T-cell (primary cell): ENCODE data around the gene CDC42BPA. TPM values are rescaled to one million over a fixed set of nuclear protein-coding genes. Genes with fewer than 3 reads are reported as not detected.

Experiments
- ATAC-seq, 4 experiments: fragments of 200-7000 bp in 3 of 4; fragments of 150-1000 bp in 1 of 4; cut with Tn5 transposase; replicated peaks in 1 of 4; 1 replicate in 3 of 4; 2 replicates in 1 of 4; pipeline ENCODE4 v1.10.0; 2021; ENCODE audit warnings: moderate library complexity in 3 of 4, mild to moderate bottlenecking in 2 of 4, moderate number of reproducible peaks in 1 of 4
- CTCF ChIA-PET, 2 donors: fragments of 300-600 bp; sonication (Branson Sonifier 250); formaldehyde crosslinking; loops; one replicate each; lab custom pipeline; 2022; ENCODE audit warnings: antibody characterized with exemption in 2 of 2; lab: Charles Lee
- POLR2A ChIA-PET, 2 donors: fragments of 300-600 bp; sonication (Branson Sonifier 250); formaldehyde crosslinking; loops; one replicate each; lab custom pipeline; 2022; ENCODE audit warnings: antibody characterized with exemption in 2 of 2; lab: Charles Lee
- DNase-seq, 35 experiments: peaks; one replicate each; pipeline versions ENCODE4 v3.0.0 to v3.0.0-alpha.2; 2013 to 2023
- H3K27ac ChIP-seq: one replicate; pipeline ENCODE4 v1.5.1; 2013; ENCODE audit warnings: low read length
- H3K27me3 ChIP-seq, 2 experiments: replicated peaks in 1 of 2; 1 replicate in 1 of 2; 2 replicates in 1 of 2; pipeline versions ENCODE4 v1.6.1 to v1.7.0; 2013; ENCODE audit warnings: low read length in 1 of 2, mixed read lengths in 1 of 2; ENCODE audit not compliant: control insufficient read depth in 2 of 2, insufficient read depth in 2 of 2; ENCODE audit errors: extremely low read depth in 1 of 2
- H3K36me3 ChIP-seq, 2 donors: 1 replicate in 1 of 2; 2 replicates in 1 of 2; pipeline versions ENCODE4 v1.6.1 to v1.7.0; 2013; ENCODE audit warnings: low read length in 1 of 2; ENCODE audit not compliant: control insufficient read depth in 2 of 2, insufficient read depth in 1 of 2; ENCODE audit errors: extremely low read depth in 1 of 2
- H3K4me1 ChIP-seq, 2 experiments: 1 replicate in 1 of 2; 2 replicates in 1 of 2; pipeline versions ENCODE4 v1.6.1 to v1.7.0; 2013; ENCODE audit warnings: low read length in 2 of 2, mixed read lengths in 1 of 2; ENCODE audit not compliant: insufficient read depth in 2 of 2, control insufficient read depth in 1 of 2; ENCODE audit errors: extremely low read depth in 1 of 2
- H3K4me3 ChIP-seq, 2 donors: 1 replicate in 1 of 2; 2 replicates in 1 of 2; pipeline versions ENCODE4 v1.5.1 to v1.7.0; 2013; ENCODE audit warnings: mild to moderate bottlenecking in 2 of 2, low read length in 1 of 2, moderate library complexity in 1 of 2; ENCODE audit not compliant: control insufficient read depth in 1 of 2; ENCODE audit errors: extremely low read depth in 1 of 2
- H3K9me3 ChIP-seq: 2 replicates; pipeline ENCODE4 v1.7.0; 2013
- H3K27ac Mint-ChIP-seq, 2 donors: one replicate each; pipeline ENCODE4 v1.8.0; 2020 to 2021; ENCODE audit warnings: mild to moderate bottlenecking in 2 of 2, mixed read lengths in 2 of 2
- H3K27me3 Mint-ChIP-seq, 2 donors: one replicate each; pipeline ENCODE4 v1.8.0; 2021 to 2022; ENCODE audit warnings: mixed read lengths in 2 of 2
- H3K36me3 Mint-ChIP-seq: one replicate; pipeline ENCODE4 v1.8.0; 2021; ENCODE audit warnings: mixed read lengths
- H3K4me1 Mint-ChIP-seq, 3 donors: one replicate each; pipeline ENCODE4 v1.8.0; 2020 to 2022; ENCODE audit warnings: mixed read lengths in 3 of 3, mild to moderate bottlenecking in 1 of 3
- H3K4me3 Mint-ChIP-seq, 3 donors: one replicate each; pipeline ENCODE4 v1.8.0; 2020 to 2022; ENCODE audit warnings: mild to moderate bottlenecking in 3 of 3, mixed read lengths in 3 of 3, moderate library complexity in 3 of 3
- H3K9me3 Mint-ChIP-seq, 3 donors: one replicate each; pipeline ENCODE4 v1.8.0; 2020 to 2022; ENCODE audit warnings: mixed read lengths in 3 of 3
- WGBS: methylation state at CpG from one replicate; pipeline ENCODE4 v1.1.5; 2013; ENCODE audit warnings: missing lambda C conversion rate; ENCODE audit not compliant: insufficient coverage; 5-methylcytosine and 5-hydroxymethylcytosine counted together
- total RNA-seq, 35 experiments: library from RNA in 6 of 35; stranded (reverse) in 6 of 35; fragments of 120-200 nt in 1 of 35; gene quantifications; one replicate each; pipeline versions ENCODE4 v1.2.1 to v1.2.4 and lab custom pipeline; 2013 to 2026

CDC42BPA gene
- total RNA-seq, 5 donors from 2014 or later (not counting 1 experiment from before 2014, with no cell fraction given), result 0.33 to 1.6 (median 0.86) TPM

DNA sequence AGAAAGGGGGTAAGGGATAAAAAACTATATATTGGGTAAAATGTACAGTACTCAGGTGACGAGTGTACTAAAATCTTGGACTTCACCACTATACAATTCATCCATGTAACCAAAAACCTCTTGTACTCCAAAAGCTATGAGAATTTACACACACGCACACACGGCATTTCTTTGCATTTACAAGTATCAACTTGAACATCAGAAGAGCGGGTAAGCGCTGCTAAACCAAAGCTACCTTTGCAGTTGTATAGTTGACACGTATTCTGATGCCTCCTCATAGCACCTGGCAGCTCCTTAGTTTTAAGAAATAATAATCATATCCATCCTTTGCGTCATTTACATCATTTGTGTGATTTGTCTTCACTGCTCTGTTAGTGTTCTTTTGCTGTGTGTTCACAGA lies 17.6 kb downstream of the CDC42BPA start:
- no peak overlapping the region for H3K27ac ChIP-seq
- H3K4me3 Mint-ChIP-seq, result no peak overlapping the region
- no peaks in the 10 kb centered on the region for H3K36me3 ChIP-seq
- ATAC-seq (no peak), DNase-seq (no peak)
- no peaks in the 10 kb centered on the region for H3K36me3 Mint-ChIP-seq
- no peaks in the 10 kb centered on the region for H3K9me3 ChIP-seq
- H3K9me3 Mint-ChIP-seq, result no peaks in the 10 kb centered on the region
- H3K27me3 Mint-ChIP-seq, result peaks cover 8 to 12% of the 10 kb centered on the region in 2 donors
- POLR2A ChIA-PET, result no interaction called here
- H3K27ac Mint-ChIP-seq, result no peak overlapping the region
- no peaks in the 10 kb centered on the region for H3K4me1 ChIP-seq
- no peak overlapping the region for H3K4me3 ChIP-seq
- 95% methylated on average over 4 of the region's 7 CpGs for WGBS
- peaks cover 0 to 4% of the 10 kb centered on the region in 2 experiments for H3K27me3 ChIP-seq
- CTCF ChIA-PET, result interaction anchor here in 1 of 2 donors (0.9 kb wide), 1 partner anchor 13 kb away, joined by 3 read pairs; no protein-coding TSS in a partner anchor
- no peaks in the 10 kb centered on the region for H3K4me1 Mint-ChIP-seq

DNA sequence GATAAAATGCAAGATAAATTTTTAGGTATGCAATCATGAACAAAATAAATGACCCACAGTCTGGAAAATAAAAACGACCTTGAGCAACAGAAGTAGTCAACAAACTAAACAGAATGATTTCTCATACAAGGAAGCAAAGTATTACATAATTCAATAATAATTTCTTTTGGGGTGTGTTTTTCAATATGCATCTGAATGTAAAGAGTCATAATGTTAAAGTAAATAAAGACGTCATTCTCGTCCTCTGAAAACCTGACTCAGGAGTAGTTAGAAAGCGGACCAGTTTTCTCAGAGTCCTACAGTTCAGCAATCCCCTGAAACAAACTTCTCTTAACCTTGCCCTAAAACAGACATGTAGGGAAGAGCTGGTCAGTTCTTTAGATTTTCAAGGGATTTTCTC lies 18.6 kb downstream of the CDC42BPA start:
- CTCF ChIA-PET, result no interaction called here
- POLR2A ChIA-PET, result no interaction called here

DNA sequence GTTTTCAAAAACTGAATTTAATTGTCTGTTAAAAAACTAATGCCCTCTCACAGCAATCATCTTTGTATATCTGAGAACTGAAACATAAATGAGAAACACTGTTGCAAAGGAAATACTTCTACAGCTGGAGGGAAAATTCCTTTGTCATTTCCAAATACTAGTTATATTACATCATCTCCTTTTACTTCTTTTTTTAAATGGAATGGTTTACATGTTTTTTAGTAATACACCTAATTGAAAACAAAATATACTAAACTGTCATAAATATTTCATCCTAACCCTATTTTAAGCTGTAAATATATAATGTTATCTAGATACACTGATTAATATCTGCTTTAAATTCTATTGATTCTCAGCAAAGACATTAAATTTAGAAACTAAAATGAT lies 19.1 kb downstream of the CDC42BPA start:
- Mint-ChIP-seq H3K27me3 (peaks cover 9 to 12% of the 10 kb centered on the region in 2 donors), H3K9me3 (no peaks in the 10 kb centered on the region), H3K27ac (no peak overlapping the region), H3K4me3 (no peak overlapping the region), H3K36me3 (no peaks in the 10 kb centered on the region), H3K4me1 (no peaks in the 10 kb centered on the region)
- ChIA-PET CTCF (no interaction called here), POLR2A (no interaction called here)
- no peak for DNase-seq
- H3K4me3 ChIP-seq, result no peak overlapping the region
- no peaks in the 10 kb centered on the region for H3K9me3 ChIP-seq
- no peak overlapping the region for H3K27ac ChIP-seq
- H3K36me3 ChIP-seq, result no peaks in the 10 kb centered on the region
- peaks cover 0 to 10% of the 10 kb centered on the region in 2 experiments for H3K27me3 ChIP-seq
- no peak for ATAC-seq
- no peaks in the 10 kb centered on the region for H3K4me1 ChIP-seq

More for the DNA sequence above, 18.6 kb downstream of the CDC42BPA start:
- Mint-ChIP-seq H3K9me3 (no peaks in the 10 kb centered on the region), H3K4me3 (no peak overlapping the region), H3K36me3 (no peaks in the 10 kb centered on the region), H3K4me1 (no peaks in the 10 kb centered on the region), H3K27ac (no peak overlapping the region), H3K27me3 (peaks cover 8 to 12% of the 10 kb centered on the region in 2 donors)
- H3K4me3 ChIP-seq, result no peak overlapping the region
- no peaks in the 10 kb centered on the region for H3K9me3 ChIP-seq
- WGBS, result no CpG with 5 or more reads among the region's 4 CpGs
- no peaks in the 10 kb centered on the region for H3K36me3 ChIP-seq
- no peak for ATAC-seq
- DNase-seq, result no peak
- H3K27me3 ChIP-seq, result peaks cover 0 to 10% of the 10 kb centered on the region in 2 experiments
- H3K4me1 ChIP-seq, result no peaks in the 10 kb centered on the region
- H3K27ac ChIP-seq, result no peak overlapping the region

DNA sequence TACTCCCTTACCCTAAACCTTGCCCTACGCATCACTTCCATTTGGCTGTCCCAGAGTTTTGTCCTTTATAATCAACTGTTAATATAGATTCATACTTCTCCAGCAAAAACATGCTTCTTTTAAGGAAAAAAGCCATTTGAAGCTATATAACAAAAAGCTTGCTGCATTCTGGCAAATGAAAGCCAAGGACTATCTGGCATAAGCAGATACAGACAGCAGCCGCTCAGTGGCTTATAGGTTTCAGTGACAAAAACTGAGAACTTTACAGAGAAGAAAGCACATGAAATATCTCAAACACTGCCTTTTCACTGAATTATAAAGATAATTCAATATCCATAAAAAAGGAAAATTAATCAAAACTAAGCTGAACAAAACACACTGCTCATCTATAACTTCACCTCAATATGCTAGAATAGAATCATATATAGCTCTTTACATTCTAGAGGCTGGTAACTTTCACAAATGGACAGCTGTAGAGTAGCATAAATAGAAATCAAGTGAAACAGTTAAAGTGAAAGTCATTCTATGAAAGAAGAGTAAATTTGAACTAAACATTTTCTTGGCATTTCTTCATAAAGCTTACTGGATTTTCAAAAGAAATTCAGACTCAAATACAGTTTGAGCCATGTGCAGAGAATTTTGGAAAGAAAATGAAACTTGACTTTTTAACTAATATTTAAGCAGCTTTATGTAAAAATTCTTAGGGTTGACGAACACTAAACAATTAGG lies 19.6 kb downstream of the CDC42BPA start:
- H3K36me3 Mint-ChIP-seq, result no peaks in the 10 kb centered on the region
- no peaks in the 10 kb centered on the region for H3K4me1 Mint-ChIP-seq
- no peak overlapping the region for H3K27ac Mint-ChIP-seq
- H3K27me3 Mint-ChIP-seq, result peaks cover 9 to 12% of the 10 kb centered on the region in 2 donors
- DNase-seq (no peak), ATAC-seq (no peak)
- H3K9me3 Mint-ChIP-seq, result no peaks in the 10 kb centered on the region
- CTCF ChIA-PET, result no interaction called here
- Histone ChIP-seq H3K4me1 (no peaks in the 10 kb centered on the region), H3K4me3 (no peak overlapping the region), H3K9me3 (no peaks in the 10 kb centered on the region), H3K36me3 (no peaks in the 10 kb centered on the region), H3K27me3 (peaks cover 0 to 6% of the 10 kb centered on the region in 2 experiments), H3K27ac (no peak overlapping the region)
- WGBS, result no CpG with 5 or more reads among the region's 3 CpGs
- POLR2A ChIA-PET, result no interaction called here
- no peak overlapping the region for H3K4me3 Mint-ChIP-seq

DNA sequence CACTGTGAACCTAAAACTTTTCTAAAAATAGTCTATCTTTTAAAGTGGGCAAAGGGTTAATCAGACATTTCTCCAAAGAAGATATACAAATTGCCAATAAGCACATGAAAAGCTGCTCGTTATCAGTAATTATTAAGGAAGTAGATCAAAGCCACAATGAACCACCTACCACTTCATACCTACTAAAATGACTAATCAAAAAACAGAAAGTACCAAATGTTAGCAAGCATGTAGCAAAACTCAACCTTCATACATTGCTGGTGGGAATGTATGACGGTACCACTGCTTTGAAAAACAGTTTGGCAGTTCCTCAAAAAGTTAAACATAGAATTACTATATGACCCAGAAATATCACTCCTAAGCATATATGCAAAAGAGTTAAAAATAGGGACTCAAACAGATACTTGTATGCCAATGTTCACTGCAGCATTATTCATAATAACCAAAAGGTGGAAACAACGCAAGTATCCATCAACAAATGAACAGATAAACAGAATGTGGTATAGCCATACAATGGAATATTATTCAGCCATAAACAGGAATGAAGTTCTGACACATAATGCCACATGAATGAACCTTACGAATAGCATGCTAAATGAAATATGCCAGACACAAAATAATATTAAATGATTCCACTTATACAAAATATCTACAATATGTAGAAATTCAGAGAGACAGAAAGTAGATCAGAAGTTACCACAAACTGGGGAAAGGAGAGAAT lies 21.1 kb downstream of the CDC42BPA start:
- Histone ChIP-seq H3K27me3 (peaks cover 0 to 9% of the 10 kb centered on the region in 2 experiments), H3K9me3 (no peaks in the 10 kb centered on the region), H3K4me1 (no peaks in the 10 kb centered on the region), H3K4me3 (no peak overlapping the region), H3K36me3 (no peaks in the 10 kb centered on the region), H3K27ac (no peak overlapping the region)
- Mint-ChIP-seq H3K4me3 (no peak overlapping the region), H3K9me3 (no peaks in the 10 kb centered on the region), H3K4me1 (no peaks in the 10 kb centered on the region), H3K36me3 (no peaks in the 10 kb centered on the region), H3K27me3 (peaks cover 12% of the 10 kb centered on the region in 2 donors), H3K27ac (no peak overlapping the region)
- no CpG with 5 or more reads among the region's 4 CpGs for WGBS
- ChIA-PET POLR2A (no interaction called here), CTCF (no interaction called here)
- DNase-seq (no peak), ATAC-seq (no peak)

DNA sequence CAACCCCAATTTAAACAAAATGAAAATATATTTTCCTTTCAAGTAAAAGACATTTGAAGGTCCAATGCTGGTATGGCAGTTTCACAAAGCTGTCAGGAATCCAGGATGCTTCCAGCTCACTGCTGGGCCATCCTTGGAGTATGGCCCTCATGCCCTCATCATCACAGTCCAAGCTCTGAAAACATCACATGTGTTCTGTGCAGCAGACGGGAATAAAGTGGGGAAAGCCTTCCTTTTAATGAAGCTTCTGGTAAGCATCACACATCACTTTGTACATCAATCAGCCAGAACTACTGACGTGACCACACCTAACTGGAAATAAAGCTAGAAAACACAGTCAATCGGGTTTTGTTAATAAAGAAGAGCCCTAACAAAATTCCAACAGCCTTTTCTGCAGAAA lies 22.7 kb downstream of the CDC42BPA start:
- no peaks in the 10 kb centered on the region for H3K36me3 Mint-ChIP-seq
- H3K4me3 Mint-ChIP-seq, result no peak overlapping the region
- DNase-seq (no peak), ATAC-seq (no peak)
- no peak overlapping the region for H3K4me3 ChIP-seq
- 100% methylated on average over 2 of the region's 3 CpGs for WGBS
- no peaks in the 10 kb centered on the region for H3K36me3 ChIP-seq
- peaks cover 4 to 19% of the 10 kb centered on the region in 2 donors for H3K27me3 Mint-ChIP-seq
- ChIA-PET CTCF (no interaction called here), POLR2A (no interaction called here)
- peaks cover 0 to 12% of the 10 kb centered on the region in 2 experiments for H3K27me3 ChIP-seq
- H3K4me1 ChIP-seq, result no peaks in the 10 kb centered on the region
- H3K4me1 Mint-ChIP-seq, result no peaks in the 10 kb centered on the region
- H3K27ac Mint-ChIP-seq, result no peak overlapping the region
- no peak overlapping the region for H3K27ac ChIP-seq
- H3K9me3 ChIP-seq, result no peaks in the 10 kb centered on the region
- no peaks in the 10 kb centered on the region for H3K9me3 Mint-ChIP-seq
